IPS DF 19.7 (cell line): ENCODE data around the gene ZNF480.
A peak's percentile ranks its signal among the peaks of the same experiment; 100 is the strongest.
"Not testable (repeated sequence)": the region's sequence is repeated elsewhere in the genome, so short reads cannot be mapped to it uniquely, and the experiment has no call there.

Source experiments
- DNase-seq: peaks from one replicate; pipeline ENCODE4 v3.0.0-alpha.2; 2013; ENCODE audit warnings: low read depth, low spot score

The ZNF480 gene

DNA sequence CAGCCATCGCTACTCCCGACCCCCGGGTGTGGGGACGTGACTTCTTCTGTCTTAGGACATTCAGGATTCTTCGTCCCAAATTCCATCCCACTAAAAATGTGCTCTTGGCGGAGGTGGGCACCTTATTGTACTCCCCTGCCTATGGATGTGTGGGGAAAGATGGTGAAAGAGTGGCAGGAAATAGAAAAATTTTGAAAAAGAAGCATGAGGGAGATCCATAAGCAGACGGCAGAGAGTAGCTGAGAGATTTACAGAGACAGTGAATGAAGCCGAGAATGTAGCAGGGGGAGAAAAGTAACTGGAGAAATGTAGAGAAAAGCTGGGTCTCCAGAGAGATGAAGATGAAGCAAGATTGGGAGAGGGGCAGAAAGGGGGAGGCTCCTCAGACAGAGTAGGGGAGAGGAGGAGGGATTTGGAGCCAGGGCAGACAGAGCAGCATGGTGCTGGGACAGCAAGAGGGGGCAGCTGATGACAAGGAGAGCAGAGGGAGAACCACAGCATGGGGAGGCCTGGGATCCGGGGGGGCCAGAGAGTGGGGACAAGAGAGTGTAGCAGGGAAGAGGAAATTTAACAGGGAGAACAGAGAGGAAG lies 39.9 kb downstream of the ZNF480 start:
- DNase-seq: no peak

DNA sequence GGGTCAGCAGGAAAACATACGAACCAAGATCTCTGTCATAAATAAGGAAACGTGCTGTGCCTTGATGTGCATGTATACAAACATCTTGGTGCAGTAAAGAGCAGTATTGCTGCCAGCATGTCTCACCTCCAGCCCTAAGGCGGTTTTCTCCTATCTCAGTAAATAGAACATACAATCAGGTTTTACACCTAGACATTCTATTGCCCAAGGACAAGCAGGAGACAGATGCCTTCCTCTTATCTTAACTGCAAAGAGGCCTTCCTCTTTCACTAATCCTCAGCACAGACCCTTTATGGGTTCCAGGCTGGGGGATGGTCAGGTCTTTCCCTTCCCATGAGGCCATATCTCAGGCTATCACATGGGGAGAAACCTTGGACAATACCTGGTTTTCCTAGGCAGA lies 42.1 kb downstream of the ZNF480 start:
- DNase-seq: not testable (repeated sequence)

DNA sequence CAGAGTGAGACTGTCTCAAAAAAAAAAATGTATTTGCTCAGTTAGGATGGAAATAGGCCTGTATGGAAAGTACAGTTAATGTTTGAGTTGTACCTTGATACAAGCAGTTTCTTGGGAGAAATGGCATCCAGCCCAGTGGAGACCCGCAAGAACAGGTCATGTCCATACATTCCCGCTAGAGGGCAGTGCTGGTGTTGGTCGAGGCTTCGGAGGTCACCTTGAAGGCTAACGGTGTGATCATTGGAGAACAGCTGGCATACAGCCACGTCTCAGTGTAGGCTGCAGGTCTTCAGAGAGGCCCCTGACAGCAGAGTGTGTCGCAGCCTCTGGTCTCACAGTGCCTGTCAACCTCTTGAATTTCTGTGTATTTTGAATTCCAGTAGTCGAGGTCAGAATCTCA lies 46.6 kb downstream of the ZNF480 start:
- peak; percentile 71 for DNase-seq

DNA sequence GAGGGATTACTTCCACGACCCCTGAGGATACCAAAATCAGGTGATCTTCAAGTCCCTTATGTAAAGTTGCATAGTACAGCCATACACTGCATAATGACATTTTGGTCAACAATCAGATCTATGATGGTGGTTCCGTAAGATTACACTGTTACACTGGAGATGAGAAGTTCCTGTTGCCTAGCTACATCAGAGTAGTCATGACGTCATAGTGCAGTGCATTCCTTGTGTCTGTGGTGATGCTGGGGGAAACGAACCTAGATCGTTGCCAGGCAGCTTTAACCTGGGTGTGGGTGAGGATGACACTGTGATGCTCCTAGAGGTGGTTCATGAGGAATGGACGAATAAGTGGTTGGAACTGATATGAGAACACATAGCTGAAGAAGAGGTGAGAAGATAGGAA lies 48.2 kb downstream of the ZNF480 start:
- no peak for DNase-seq

DNA sequence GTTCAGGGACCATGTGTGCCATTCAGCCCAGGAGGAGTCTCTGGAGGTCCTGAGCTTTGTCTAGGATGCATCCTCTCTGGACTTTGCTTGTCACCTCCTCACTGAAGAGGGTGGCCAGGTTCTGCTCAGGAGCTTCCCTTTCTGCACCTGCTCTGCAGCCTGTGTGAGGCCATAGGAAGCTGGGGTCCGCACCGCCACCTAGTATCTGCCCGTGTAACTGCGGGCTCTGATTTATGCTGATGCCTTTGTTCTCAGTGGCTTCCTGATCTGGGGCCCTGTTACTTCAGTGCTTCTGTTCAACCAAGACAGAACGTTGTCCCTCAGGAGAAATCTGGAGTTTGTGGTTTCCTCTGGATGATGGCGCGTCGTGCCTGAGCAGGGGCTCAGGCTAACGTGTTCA lies 54.5 kb downstream of the ZNF480 start:
- DNase-seq: peak; percentile 64

DNA sequence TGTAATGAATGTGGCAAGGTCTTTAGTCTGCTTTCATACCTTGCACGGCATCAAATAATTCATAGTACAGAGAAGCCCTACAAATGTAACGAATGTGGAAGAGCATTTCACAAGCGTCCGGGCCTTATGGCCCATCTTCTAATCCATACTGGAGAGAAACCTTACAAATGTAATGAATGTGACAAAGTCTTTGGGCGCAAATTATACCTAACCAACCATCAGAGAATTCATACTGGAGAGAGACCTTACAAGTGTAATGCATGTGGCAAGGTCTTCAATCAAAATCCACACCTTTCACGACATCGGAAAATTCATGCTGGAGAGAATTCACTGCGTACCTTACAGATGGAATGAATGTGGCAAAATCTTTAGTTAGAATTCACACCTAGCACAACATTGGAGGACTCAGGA lies 69.5 kb downstream of the ZNF480 start:
- no peak for DNase-seq

DNA sequence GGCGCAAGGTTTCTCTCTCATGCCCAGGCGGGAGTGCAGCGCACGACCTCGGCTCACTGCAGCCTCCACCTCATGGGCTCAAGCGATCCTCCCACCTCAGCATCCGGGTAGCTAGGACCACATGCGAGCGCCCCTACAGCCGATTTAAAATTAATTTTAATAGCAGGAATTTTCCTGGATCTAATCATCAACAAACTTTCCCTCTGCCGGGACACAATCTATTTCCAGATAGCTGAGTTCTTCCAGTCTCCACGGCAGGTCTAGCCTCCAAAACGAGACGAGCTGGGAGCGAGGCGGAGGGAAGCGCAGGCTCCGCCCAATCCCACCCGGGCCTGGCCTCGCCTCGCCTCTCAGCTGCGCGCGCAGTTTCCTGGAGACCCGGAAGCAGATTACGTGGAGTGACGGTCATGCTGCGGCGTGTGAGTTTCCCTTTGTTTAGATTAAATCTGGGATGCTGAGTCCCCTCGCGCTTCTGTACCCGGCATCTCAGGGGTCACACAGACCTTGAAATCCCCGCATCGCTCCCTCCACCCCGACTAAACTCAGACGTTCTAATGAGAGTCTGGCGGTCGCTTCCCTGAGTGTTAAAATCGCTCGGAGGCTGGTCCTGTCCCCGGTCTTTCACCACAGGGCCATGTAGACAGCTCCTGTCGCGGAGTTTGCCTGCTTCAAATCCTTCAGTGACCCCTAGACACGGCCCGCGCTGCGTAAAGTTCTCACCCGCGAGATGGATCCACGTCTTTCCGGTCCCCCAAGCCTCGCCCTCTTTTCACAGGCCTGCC lies 72.8 kb downstream of the ZNF480 start, which contains the start of gene ZNF880:
Gene ZNF880, plus strand, starts transcription at position 365 of the 782 bp plus-strand sequence. Its CDS starts 43 bp downstream, at position 408.
- peak; percentile 68 for DNase-seq

DNA sequence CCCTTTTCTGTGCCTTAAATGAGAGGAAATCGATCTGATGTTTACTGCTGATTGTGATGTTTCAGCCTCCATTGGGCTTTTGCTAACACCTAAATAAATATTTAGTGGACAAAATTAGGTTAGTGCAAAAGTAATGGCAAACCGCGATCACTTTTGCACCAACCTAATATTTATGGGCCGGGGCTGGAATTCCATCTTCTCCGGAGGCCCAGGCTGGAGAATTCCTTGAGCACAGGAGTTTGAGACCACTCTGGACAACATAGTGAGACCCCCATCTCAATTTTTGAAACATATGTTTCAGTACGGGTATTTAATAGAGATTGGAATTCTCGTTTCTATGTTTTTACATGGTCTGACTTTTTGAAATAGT lies 73.4 kb downstream of the ZNF480 start:
- no peak for DNase-seq
